K562 (cell line): ENCODE results near the gene CCDC169. TPM values are rescaled to one million over a fixed set of nuclear protein-coding genes. Genes with fewer than 3 reads are reported as not detected.
A peak's percentile ranks its signal among the peaks of the same experiment; 100 is the strongest.

ENCODE experiments used
- ATAC-seq: fragments of 200-7000 bp; cut with Tn5 transposase; 3 replicates; pipeline ENCODE4 v1.9.1; 2020; ENCODE audit warnings: moderate library complexity
- BruUV-seq: library from RNA; stranded (reverse); fragments of 400-500 nt; replicated peaks from 2 replicates; lab custom pipeline; 2021; lab: Mats Ljungman, UMichigan
- CTCF ChIA-PET: fragments of 300-600 bp; formaldehyde crosslinking; extraction: SDS; loops from one replicate; lab custom pipeline; 2021; ENCODE audit warnings: low intra/inter-chr PET ratio; lab: Yijun Ruan, JAX
- POLR2A ChIA-PET: fragments of 300-600, 350-650 bp; sonication (Branson Sonifier 250); formaldehyde crosslinking; extraction: SDS; loops from one replicate; lab custom pipeline; 2021; ENCODE audit warnings: antibody characterized with exemption, inconsistent platforms; lab: Yijun Ruan, JAX
- DNase-seq, 4 experiments: peaks; one replicate each; pipeline versions ENCODE4 v3.0.0 to v3.0.0-alpha.2; 2011 to 2018; ENCODE audit warnings: low spot score in 3 of 4, mixed read lengths in 3 of 4; ENCODE audit errors: extremely low read depth in 1 of 4
- FAIRE-seq: peaks from 2 replicates; lab custom pipeline; 2011; peaks lifted over from hg19 to GRCh38; lab: Jason Lieb, UNC
- H2AFZ ChIP-seq: 2 replicates; pipeline ENCODE4 v1.6.0; 2011; ENCODE audit warnings: low read depth, low read length, control low read depth, inconsistent platforms
- H3K27ac ChIP-seq: fragments of 200-600 bp; 3 replicates; pipeline ENCODE4 v1.8.0; 2011; ENCODE audit warnings: low read depth, mild to moderate bottlenecking, control low read depth, inconsistent platforms, low read length, moderate library complexity, mixed read lengths; ENCODE audit errors: extremely low read depth
- H3K27me3 ChIP-seq, 2 experiments: fragments of 300-600 bp in 1 of 2; 2 replicates in 1 of 2; 3 replicates in 1 of 2; pipeline versions ENCODE4 v1.6.0 to v1.8.0; 2011; ENCODE audit warnings: inconsistent platforms in 2 of 2, low read length in 2 of 2, mild to moderate bottlenecking in 1 of 2, mixed read lengths in 1 of 2, moderate library complexity in 1 of 2; ENCODE audit not compliant: control insufficient read depth in 2 of 2, insufficient read depth in 2 of 2
- H3K36me3 ChIP-seq: fragments of 300-600 bp; 3 replicates; pipeline ENCODE4 v1.8.0; 2011; ENCODE audit warnings: mild to moderate bottlenecking, low read length, inconsistent platforms; ENCODE audit not compliant: control insufficient read depth, insufficient read depth
- H3K4me1 ChIP-seq, 2 experiments: fragments of 200-600 bp in 1 of 2; replicated peaks in 1 of 2; 2 replicates in 1 of 2; 3 replicates in 1 of 2; pipeline versions ENCODE4 v1.5.1 to v1.8.0; 2011; ENCODE audit warnings: inconsistent platforms in 2 of 2, low read length in 2 of 2, mild to moderate bottlenecking in 1 of 2, mixed read lengths in 1 of 2, moderate library complexity in 1 of 2; ENCODE audit not compliant: control insufficient read depth in 2 of 2, insufficient read depth in 2 of 2
- H3K4me2 ChIP-seq: 2 replicates; pipeline ENCODE4 v1.6.1; 2011; ENCODE audit warnings: low read length, control low read depth, inconsistent platforms, mixed read lengths; ENCODE audit not compliant: insufficient read depth
- H3K4me3 ChIP-seq: fragments of 200-600 bp; sonication (generic), shearing (Covaris generic); 2 replicates; pipeline ENCODE4 v1.5.1; 2016; ENCODE audit warnings: control low read depth, inconsistent platforms
- H3K79me2 ChIP-seq: fragments of 200-600 bp; 3 replicates; pipeline ENCODE4 v1.8.0; 2011; ENCODE audit warnings: low read length, inconsistent platforms; ENCODE audit not compliant: control insufficient read depth, insufficient read depth
- H3K9ac ChIP-seq, 2 experiments: 2 replicates each; pipeline versions ENCODE4 v1.6.0 to v1.6.1; 2011; ENCODE audit warnings: low read depth in 2 of 2, low read length in 2 of 2, control low read depth in 1 of 2, inconsistent platforms in 1 of 2, mild to moderate bottlenecking in 1 of 2, mixed read lengths in 1 of 2; ENCODE audit not compliant: insufficient read depth in 1 of 2
- H3K9me1 ChIP-seq: one replicate; pipeline ENCODE4 v1.6.0; 2011; ENCODE audit warnings: inconsistent platforms, mild to moderate bottlenecking, low read length, moderate library complexity; ENCODE audit not compliant: control insufficient read depth, insufficient read depth
- H3K9me3 ChIP-seq: replicated peaks from 2 replicates; pipeline ENCODE4 v1.5.1; 2011; ENCODE audit warnings: low read depth, low read length, inconsistent platforms; ENCODE audit not compliant: control insufficient read depth, insufficient read depth
- H4K20me1 ChIP-seq: replicated peaks from 2 replicates; pipeline ENCODE4 v1.6.1; 2011; ENCODE audit warnings: low read length, inconsistent platforms, mixed read lengths; ENCODE audit not compliant: control insufficient read depth, insufficient read depth
- DPF2 ChIP-seq: fragments of 450-650 bp; IDR thresholded peaks from 2 replicates; pipeline ENCODE4 v1.6.1; 2016
- NFYB ChIP-seq: IDR thresholded peaks from 2 replicates; pipeline ENCODE4 v1.6.1; 2011; ENCODE audit warnings: mild to moderate bottlenecking, moderate library complexity; ENCODE audit not compliant: insufficient read length; ENCODE audit errors: extremely low read depth
- PBX2 ChIP-seq, 2 experiments: IDR thresholded peaks in 1 of 2; conservative IDR thresholded peaks in 1 of 2; 2 replicates each; pipeline ENCODE4 v1.6.1; 2016; ENCODE audit warnings: low read depth in 2 of 2, mild to moderate bottlenecking in 1 of 2, missing compliant biosample characterization in 1 of 2, missing genetic modification characterization in 1 of 2, moderate library complexity in 1 of 2
- PRMT5 ChIP-seq: sonication (generic); formaldehyde crosslinking; IDR thresholded peaks from 2 replicates; pipeline ENCODE4 v1.5.0; 2020; ENCODE audit warnings: missing genetic modification reagents
- REST ChIP-seq, 2 experiments: fragments of 450-650 bp; formaldehyde crosslinking in 1 of 2; IDR thresholded peaks; 2 replicates each; pipeline versions ENCODE4 v1.4.0 to v1.6.1; 2014 to 2020; ENCODE audit warnings: mild to moderate bottlenecking in 2 of 2, borderline replicate concordance in 1 of 2, low read depth in 1 of 2
- SAFB ChIP-seq: fragments of 200-400 bp; formaldehyde crosslinking; IDR thresholded peaks from 2 replicates; pipeline ENCODE4 v1.6.1; 2017; ENCODE audit warnings: low read depth, low read length, borderline replicate concordance
- SREBF1 ChIP-seq: fragments of 150-350 bp; IDR thresholded peaks from 2 replicates; pipeline ENCODE4 v1.6.1; 2014; ENCODE audit warnings: antibody characterized with exemption, low read depth, low read length, borderline replicate concordance
- WGBS: fragments of 100-300 bp; shearing (Covaris generic); methylation state at CpG from one replicate; pipeline ENCODE4 v1.1.6; 2016; ENCODE audit warnings: low coverage, mixed read lengths; ENCODE audit not compliant: insufficient coverage; ENCODE audit errors: missing lambda C conversion rate; 5-methylcytosine and 5-hydroxymethylcytosine counted together
- in situ Hi-C: fragments of 300-500 bp; cut with MboI; formaldehyde crosslinking; loops from 4 replicates; pipeline ENCODE4 v1.15.0; 2018; ENCODE audit warnings: inconsistent platforms, mixed read lengths
- intact Hi-C: fragments of 100-400 bp; cut with micrococcal nuclease; formaldehyde crosslinking; loops from 2 replicates; pipeline ENCODE4 v1.14.2; 2022
- polyA plus RNA-seq, 8 experiments: library from polyadenylated mRNA; depleted of rRNA in 4 of 8; stranded (reverse) in 5 of 8; unstranded in 3 of 8; fragments of >200 nt; fragmentation: Nextera tagmentation in 2 of 8; fragmentation: Illumina TruSeq in 1 of 8; extraction: Ambion mirVana in 2 of 8; extraction: Trizol in 1 of 8; gene quantifications; 2 replicates each; pipeline versions ENCODE4 v1.2.1 to v1.2.3, GENCODE V29; 2011 to 2014; ENCODE audit warnings: inconsistent platforms in 1 of 8, missing spikeins in 1 of 8
- total RNA-seq, 7 experiments: library from RNA; depleted of rRNA in 6 of 7; stranded (reverse); fragments of >200 nt in 6 of 7; fragmentation: Illumina TruSeq in 2 of 7; extraction: Trizol in 2 of 7; gene quantifications; 2 replicates each; pipeline versions ENCODE4 v1.2.1 to v1.2.3, GENCODE V29; 2011 to 2021; ENCODE audit warnings: low replicate concordance in 1 of 7
- TF ChIP-seq, protein P1 (sequence below): fragments of 450-650 bp; formaldehyde crosslinking; IDR thresholded peaks from 2 replicates; pipeline ENCODE4 v1.4.0; 2020; ENCODE audit warnings: mild to moderate bottlenecking, moderate library complexity

CCDC169 gene
- total and polyA plus RNA-seq, 9 of the 15 experiments (the other 6 are each of a cell fraction or from before 2014, with no cell fraction given) = 6.8 to 22.0 (median 12.4) TPM

DNA sequence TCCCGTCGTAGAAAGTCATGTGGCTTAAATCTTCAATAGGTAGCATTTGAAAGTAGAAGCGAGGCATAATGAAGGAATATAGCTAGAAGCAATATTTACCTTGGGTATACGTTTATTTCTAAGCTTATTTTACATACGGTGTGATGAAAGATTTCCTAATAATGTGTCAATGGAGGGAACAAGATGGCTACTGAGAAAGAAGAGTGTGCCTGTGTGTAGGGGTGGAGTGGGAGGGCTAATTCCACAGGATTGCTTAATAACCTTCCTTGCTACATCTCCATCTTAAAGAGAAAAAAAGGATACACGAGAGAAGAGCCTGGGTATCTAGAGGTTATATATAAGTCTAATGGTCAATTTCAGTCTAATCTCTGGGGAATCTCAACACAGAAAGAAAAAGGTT, 46.6 kb upstream of the CCDC169 start:
- ChIA-PET POLR2A (interaction anchor here (1.0 kb wide), 1 partner anchor 13 kb away, joined by 3 read pairs; no protein-coding TSS in a partner anchor), CTCF (no interaction called here)
- Histone ChIP-seq H3K79me2 (peaks cover 72% of the 10 kb centered on the region), H3K9me1 (no peaks in the 10 kb centered on the region), H4K20me1 (no peaks in the 10 kb centered on the region), H3K27me3 (no peaks in the 10 kb centered on the region), H2AFZ (peak overlapping the region; percentile 69), H3K4me2 (peak overlapping the region; percentile 91), H3K27ac (peak overlapping the region; percentile 97), H3K4me3 (peak overlapping the region; percentile 68; the same call in 1 of the 2 replicates), H3K36me3 (no peaks in the 10 kb centered on the region), H3K4me1 (peaks cover 0 to 6% of the 10 kb centered on the region in 2 experiments; a peak in 3 of 5 replicates), H3K9me3 (no peaks in the 10 kb centered on the region), H3K9ac (peak overlapping the region in 1 of 2 experiments; percentile 93; a peak in 2 of 4 replicates)
- in situ Hi-C loops = no loop called here
- BruUV-seq = no TSS peak
- FAIRE-seq (no peak), ATAC-seq (0 out of 3 replicates have a peak, but pooled peaks have one; percentile 11), DNase-seq (peak; percentile 13 to 41 (median 16))
- intact Hi-C loops = loop anchor here (2.0 to 10.0 kb wide), 2 partner anchors 47 to 471 kb away; partner anchors contain the start of genes CCDC169 and RFXAP
- 9% methylated on average over 6 of the region's 6 CpGs for WGBS
- TF ChIP-seq NFYB = no peak
- no peak for TF ChIP-seq DPF2
- no peak for TF ChIP-seq PBX2 (CRISPR knock-in tag; IDR thresholded peaks at IDR 0.05; ENCODE audit: low read depth)
- no peak for TF ChIP-seq PBX2 (tag; conservative IDR thresholded peaks at IDR 0.05; ENCODE audit: low read depth)
- TF ChIP-seq REST (IDR thresholded peaks at IDR 0.05; ENCODE audit: borderline replicate concordance) = no peak
- TF ChIP-seq REST (CRISPR knock-in tag; IDR thresholded peaks at IDR 0.05; ENCODE audit: low read depth) = no peak
- TF ChIP-seq SREBF1 = no peak
- TF ChIP-seq PRMT5 = no peak
- no peak for TF ChIP-seq SAFB
- TF ChIP-seq, protein P1, sequence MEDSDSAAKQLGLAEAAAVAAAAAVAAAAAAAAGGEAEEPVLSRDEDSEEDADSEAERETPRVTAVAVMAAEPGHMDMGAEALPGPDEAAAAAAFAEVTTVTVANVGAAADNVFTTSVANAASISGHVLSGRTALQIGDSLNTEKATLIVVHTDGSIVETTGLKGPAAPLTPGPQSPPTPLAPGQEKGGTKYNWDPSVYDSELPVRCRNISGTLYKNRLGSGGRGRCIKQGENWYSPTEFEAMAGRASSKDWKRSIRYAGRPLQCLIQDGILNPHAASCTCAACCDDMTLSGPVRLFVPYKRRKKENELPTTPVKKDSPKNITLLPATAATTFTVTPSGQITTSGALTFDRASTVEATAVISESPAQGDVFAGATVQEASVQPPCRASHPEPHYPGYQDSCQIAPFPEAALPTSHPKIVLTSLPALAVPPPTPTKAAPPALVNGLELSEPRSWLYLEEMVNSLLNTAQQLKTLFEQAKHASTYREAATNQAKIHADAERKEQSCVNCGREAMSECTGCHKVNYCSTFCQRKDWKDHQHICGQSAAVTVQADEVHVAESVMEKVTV = no peak
